Measurements from ENCODE around the gene CTDP1.

DNA sequence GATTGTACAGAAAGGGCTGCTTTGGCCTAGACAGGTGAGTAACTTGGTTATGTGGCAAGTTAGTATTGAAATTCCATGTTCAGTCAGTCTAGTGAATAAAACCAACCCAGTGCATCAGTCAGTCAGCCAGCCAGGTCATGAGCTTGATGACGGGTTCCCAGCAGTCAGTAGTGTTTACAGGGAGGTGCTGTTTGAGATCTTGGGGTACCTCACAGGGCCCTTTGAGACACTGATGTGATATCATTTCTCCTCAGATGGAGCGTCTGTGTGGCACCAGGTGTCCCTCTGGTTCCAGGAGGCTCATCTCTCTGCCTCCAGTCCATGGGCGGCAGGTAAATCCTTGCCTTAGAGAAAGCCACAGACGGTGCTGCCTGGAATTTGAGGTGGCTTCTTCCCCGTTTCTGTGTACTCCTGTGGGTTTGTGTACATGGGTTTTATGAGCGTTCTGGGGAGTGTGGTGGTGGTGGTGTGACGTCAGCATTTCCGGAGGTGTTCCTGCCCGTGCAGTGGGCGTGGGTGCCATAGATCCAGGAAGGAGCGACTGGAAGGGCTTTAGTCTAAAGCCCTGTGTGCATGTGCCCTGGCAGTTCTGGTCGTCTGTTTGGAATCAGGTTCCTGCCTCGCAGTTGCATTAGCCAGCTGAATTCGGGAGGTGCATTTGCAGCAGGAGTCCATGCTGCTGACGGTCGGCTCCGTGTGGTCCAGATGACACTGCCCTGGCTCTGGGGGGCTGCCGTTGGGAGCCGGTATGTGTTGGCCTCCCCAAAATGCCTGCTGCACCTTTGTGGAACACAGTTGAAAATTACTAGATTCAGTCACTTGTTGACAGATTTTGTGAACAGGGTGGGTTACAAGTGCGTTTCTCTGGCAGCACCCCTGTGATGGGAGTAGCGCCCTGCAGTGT lies 2.1 kb downstream of the CTDP1 start:
- no peak for TF ChIP-seq POLR2A (IDR thresholded peaks at IDR 0.05)
- TF ChIP-seq, protein P1, sequence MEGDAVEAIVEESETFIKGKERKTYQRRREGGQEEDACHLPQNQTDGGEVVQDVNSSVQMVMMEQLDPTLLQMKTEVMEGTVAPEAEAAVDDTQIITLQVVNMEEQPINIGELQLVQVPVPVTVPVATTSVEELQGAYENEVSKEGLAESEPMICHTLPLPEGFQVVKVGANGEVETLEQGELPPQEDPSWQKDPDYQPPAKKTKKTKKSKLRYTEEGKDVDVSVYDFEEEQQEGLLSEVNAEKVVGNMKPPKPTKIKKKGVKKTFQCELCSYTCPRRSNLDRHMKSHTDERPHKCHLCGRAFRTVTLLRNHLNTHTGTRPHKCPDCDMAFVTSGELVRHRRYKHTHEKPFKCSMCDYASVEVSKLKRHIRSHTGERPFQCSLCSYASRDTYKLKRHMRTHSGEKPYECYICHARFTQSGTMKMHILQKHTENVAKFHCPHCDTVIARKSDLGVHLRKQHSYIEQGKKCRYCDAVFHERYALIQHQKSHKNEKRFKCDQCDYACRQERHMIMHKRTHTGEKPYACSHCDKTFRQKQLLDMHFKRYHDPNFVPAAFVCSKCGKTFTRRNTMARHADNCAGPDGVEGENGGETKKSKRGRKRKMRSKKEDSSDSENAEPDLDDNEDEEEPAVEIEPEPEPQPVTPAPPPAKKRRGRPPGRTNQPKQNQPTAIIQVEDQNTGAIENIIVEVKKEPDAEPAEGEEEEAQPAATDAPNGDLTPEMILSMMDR (IDR thresholded peaks at IDR 0.05): no peak

Measured in tibial nerve (tissue), 3 donors.